OCI-LY1 (cell line): ENCODE measurements around the gene NR2F6.

Experiments
- H2AFZ ChIP-seq: fragments of 200-600 bp; sonication (generic), shearing (Covaris generic); 2 replicates; pipeline ENCODE4 v1.6.0; 2014; ENCODE audit warnings: antibody characterized with exemption, mild to moderate bottlenecking, low read length
- H3F3A ChIP-seq: fragments of 200-600 bp; sonication (generic), shearing (Covaris generic); 2 replicates; pipeline ENCODE4 v1.6.0; 2014; ENCODE audit warnings: mild to moderate bottlenecking, antibody characterized with exemption, low read length, moderate library complexity; ENCODE audit not compliant: insufficient read depth
- H3K27ac ChIP-seq: fragments of 200-600 bp; sonication (generic); 2 replicates; pipeline ENCODE4 v1.5.1; 2014; ENCODE audit warnings: low read length, mixed run types, mild to moderate bottlenecking, low read depth; ENCODE audit not compliant: poor library complexity, severe bottlenecking
- H3K27me3 ChIP-seq: fragments of 200-600 bp; sonication (generic); 2 replicates; pipeline ENCODE4 v1.6.0; 2014; ENCODE audit warnings: antibody characterized with exemption, mild to moderate bottlenecking, low read length, moderate library complexity; ENCODE audit not compliant: insufficient read depth
- H3K36me3 ChIP-seq: fragments of 200-600 bp; sonication (generic); 2 replicates; pipeline ENCODE4 v1.6.1; 2014; ENCODE audit warnings: mild to moderate bottlenecking, antibody characterized with exemption, low read length, moderate library complexity, mixed read lengths; ENCODE audit not compliant: insufficient read depth
- H3K4me1 ChIP-seq: fragments of 200-600 bp; sonication (generic); 2 replicates; pipeline ENCODE4 v1.5.1; 2014; ENCODE audit warnings: mild to moderate bottlenecking, low read length, moderate library complexity; ENCODE audit not compliant: insufficient read depth, severe bottlenecking
- H3K4me2 ChIP-seq: fragments of 200-600 bp; sonication (generic), shearing (Covaris generic); 2 replicates; pipeline ENCODE4 v1.6.1; 2014; ENCODE audit warnings: low read length
- H3K4me3 ChIP-seq: fragments of 200-600 bp; sonication (generic); 2 replicates; pipeline ENCODE4 v1.5.1; 2014; ENCODE audit warnings: low read length, low read depth, mild to moderate bottlenecking, mixed read lengths; ENCODE audit not compliant: poor library complexity, severe bottlenecking
- H3K79me2 ChIP-seq: fragments of 200-600 bp; shearing (Covaris generic); 2 replicates; pipeline ENCODE4 v1.6.1; 2016; ENCODE audit warnings: mixed run types, low read length, mixed read lengths; ENCODE audit not compliant: insufficient read depth
- H3K9ac ChIP-seq: fragments of 200-600 bp; sonication (generic), shearing (Covaris generic); 2 replicates; pipeline ENCODE4 v1.6.1; 2014; ENCODE audit warnings: mild to moderate bottlenecking, low read length, mixed read lengths
- H3K9me2 ChIP-seq: fragments of 200-600 bp; sonication (generic), shearing (Covaris generic); 2 replicates; pipeline ENCODE4 v1.6.1; 2014; ENCODE audit warnings: low read depth, mild to moderate bottlenecking, low read length, mixed read lengths
- H3K9me3 ChIP-seq: fragments of 200-600 bp; shearing (Covaris generic); 2 replicates; pipeline ENCODE4 v1.6.1; 2014; ENCODE audit warnings: low read length, mixed read lengths
- H4K20me1 ChIP-seq: fragments of 200-600 bp; sonication (generic), shearing (Covaris generic); 2 replicates; pipeline ENCODE4 v1.6.0; 2016; ENCODE audit warnings: mild to moderate bottlenecking, low read length; ENCODE audit not compliant: insufficient read depth
- EZH2 ChIP-seq: fragments of 200-600 bp; sonication (generic), shearing (Covaris generic); IDR thresholded peaks from 2 replicates; pipeline ENCODE4 v1.8.0; 2017; ENCODE audit warnings: borderline replicate concordance, mixed run types, mild to moderate bottlenecking, antibody characterized with exemption, low read length, moderate library complexity, mixed read lengths
- TF ChIP-seq, protein P1 (sequence below): fragments of 200-600 bp; sonication (generic), shearing (Covaris generic); IDR thresholded peaks from 2 replicates; pipeline ENCODE4 v1.5.1; 2017; ENCODE audit warnings: mild to moderate bottlenecking, antibody characterized with exemption, low read length, moderate library complexity, mixed read lengths

Gene NR2F6

DNA sequence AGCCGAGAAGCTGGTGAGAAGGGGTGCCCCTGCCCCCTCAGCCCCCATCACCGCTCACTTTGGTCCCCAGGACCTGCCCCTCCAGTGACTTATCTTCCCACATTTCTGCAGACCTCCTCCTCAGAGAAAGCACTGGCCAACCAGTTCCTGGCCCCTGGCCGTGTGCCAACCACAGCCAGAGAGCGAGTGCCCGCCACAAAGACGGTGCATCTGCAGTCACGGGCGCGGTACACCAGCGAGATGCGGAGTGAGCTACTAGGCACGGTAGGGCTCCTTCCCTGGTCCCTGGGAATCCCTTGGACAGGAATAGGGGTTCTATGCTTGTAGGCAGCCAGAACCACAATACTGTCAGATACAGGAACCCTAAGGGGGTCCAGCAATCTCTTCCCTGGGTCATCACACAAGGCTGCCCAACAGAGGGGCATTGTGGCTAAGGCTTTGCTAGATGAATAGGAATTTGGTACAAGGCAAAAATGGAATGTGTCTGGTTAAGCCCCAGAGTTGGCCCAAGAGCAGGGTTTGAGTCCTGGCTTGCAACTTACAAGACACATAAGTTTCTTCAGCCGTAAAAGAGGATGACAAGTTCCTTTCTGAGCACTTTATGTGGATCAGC is 29.6 kb downstream of the NR2F6 start:
- peak overlapping the region; percentile 84 for H3K27ac ChIP-seq
- H3K4me3 ChIP-seq, result peak overlapping the region; percentile 75
- H4K20me1 ChIP-seq, result no peaks in the 10 kb centered on the region
- TF ChIP-seq EZH2, result no peak
- TF ChIP-seq, protein P1, sequence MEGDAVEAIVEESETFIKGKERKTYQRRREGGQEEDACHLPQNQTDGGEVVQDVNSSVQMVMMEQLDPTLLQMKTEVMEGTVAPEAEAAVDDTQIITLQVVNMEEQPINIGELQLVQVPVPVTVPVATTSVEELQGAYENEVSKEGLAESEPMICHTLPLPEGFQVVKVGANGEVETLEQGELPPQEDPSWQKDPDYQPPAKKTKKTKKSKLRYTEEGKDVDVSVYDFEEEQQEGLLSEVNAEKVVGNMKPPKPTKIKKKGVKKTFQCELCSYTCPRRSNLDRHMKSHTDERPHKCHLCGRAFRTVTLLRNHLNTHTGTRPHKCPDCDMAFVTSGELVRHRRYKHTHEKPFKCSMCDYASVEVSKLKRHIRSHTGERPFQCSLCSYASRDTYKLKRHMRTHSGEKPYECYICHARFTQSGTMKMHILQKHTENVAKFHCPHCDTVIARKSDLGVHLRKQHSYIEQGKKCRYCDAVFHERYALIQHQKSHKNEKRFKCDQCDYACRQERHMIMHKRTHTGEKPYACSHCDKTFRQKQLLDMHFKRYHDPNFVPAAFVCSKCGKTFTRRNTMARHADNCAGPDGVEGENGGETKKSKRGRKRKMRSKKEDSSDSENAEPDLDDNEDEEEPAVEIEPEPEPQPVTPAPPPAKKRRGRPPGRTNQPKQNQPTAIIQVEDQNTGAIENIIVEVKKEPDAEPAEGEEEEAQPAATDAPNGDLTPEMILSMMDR, result no peak
- no peak overlapping the region; the same call in 1 of the 2 replicates for H3K9ac ChIP-seq
- no peaks in the 10 kb centered on the region for H3K79me2 ChIP-seq
- H3K9me3 ChIP-seq, result no peaks in the 10 kb centered on the region
- peak overlapping the region; percentile 93 for H3K4me2 ChIP-seq
- H3K27me3 ChIP-seq, result no peaks in the 10 kb centered on the region
- H3K9me2 ChIP-seq, result no peaks in the 10 kb centered on the region
- H2AFZ ChIP-seq, result no peak overlapping the region
- H3K4me1 ChIP-seq, result peaks cover 14% of the 10 kb centered on the region
- no peaks in the 10 kb centered on the region for H3F3A ChIP-seq
- peaks cover 37% of the 10 kb centered on the region for H3K36me3 ChIP-seq

DNA sequence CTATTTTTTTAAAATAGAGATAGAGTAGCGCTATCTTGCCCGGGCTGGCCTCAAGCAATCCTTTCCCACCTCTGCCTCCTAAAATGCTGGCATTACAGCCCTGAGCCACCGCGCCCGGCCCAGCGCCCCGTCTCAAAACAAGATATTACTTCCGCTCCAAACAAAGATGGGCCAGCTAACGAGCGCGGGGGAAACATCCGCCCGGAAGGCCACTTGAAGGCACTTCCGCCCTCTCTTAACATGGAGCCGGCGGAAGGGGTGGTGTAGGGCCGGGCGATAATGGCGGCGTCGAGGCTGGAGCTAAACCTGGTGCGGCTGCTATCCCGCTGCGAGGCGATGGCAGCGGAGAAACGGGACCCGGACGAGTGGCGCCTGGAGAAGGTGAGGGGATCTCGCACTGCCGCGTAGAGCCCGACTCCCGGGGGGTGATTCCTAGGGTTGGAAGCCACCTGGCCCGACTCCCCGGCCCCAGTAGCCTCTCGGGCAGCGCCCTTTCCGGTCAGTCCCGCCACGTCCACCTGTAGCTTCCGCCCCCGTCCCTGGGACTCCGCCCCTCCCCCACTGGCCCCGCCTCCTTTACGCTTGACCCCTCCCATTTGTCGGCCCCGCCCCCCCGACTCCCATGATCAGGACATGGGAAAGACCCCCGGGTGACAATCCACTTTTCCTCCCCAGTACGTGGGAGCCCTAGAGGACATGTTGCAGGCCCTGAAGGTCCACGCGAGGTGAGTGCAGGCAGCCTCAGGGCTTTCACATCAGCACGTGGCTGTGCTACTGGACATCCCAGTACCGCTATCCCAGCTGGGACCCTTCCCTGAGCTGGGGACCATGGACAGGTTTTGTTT is 30.4 kb downstream of the NR2F6 start, which contains the start of gene USE1:
TSS of gene USE1 (plus strand) at position 231 of the 845 bp plus-strand sequence. CDS start at position 280, 49 bp downstream.
- H3F3A ChIP-seq, result no peaks in the 10 kb centered on the region
- H3K4me1 ChIP-seq, result peaks cover 22% of the 10 kb centered on the region
- peak within 1 kb of the TSS; percentile 93 for H3K4me2 ChIP-seq
- peak within 1 kb of the TSS; percentile 80 for H3K9ac ChIP-seq
- no peaks in the 10 kb centered on the region for H3K9me2 ChIP-seq
- H3K36me3 ChIP-seq, result peaks cover 45% of the 10 kb centered on the region
- H4K20me1 ChIP-seq, result no peaks in the 10 kb centered on the region
- no peaks in the 10 kb centered on the region for H3K27me3 ChIP-seq
- no peaks in the 10 kb centered on the region for H3K9me3 ChIP-seq
- H2AFZ ChIP-seq, result no peak within 1 kb of the TSS
- peak within 1 kb of the TSS; percentile 84 for H3K27ac ChIP-seq
- H3K79me2 ChIP-seq, result no peaks in the 10 kb centered on the region
- no peak for TF ChIP-seq EZH2
- TF ChIP-seq, protein P1, result no peak
- H3K4me3 ChIP-seq, result peak within 1 kb of the TSS; percentile 75

GRCh38 chr19:17214508-17215126 is 31.1 kb downstream of the NR2F6 start:
- H3K4me3 ChIP-seq, result peak overlapping the region; percentile 75
- peaks cover 24% of the 10 kb centered on the region for H3K4me1 ChIP-seq
- peaks cover 49% of the 10 kb centered on the region for H3K36me3 ChIP-seq
- H3K9ac ChIP-seq, result peak overlapping the region; percentile 80
- no peaks in the 10 kb centered on the region for H3F3A ChIP-seq
- H3K27me3 ChIP-seq, result no peaks in the 10 kb centered on the region
- H2AFZ ChIP-seq, result no peak overlapping the region
- no peaks in the 10 kb centered on the region for H3K9me2 ChIP-seq
- H3K9me3 ChIP-seq, result no peaks in the 10 kb centered on the region
- peak overlapping the region; percentile 93 for H3K4me2 ChIP-seq
- no peak for TF ChIP-seq EZH2
- TF ChIP-seq, protein P1, result no peak
- H4K20me1 ChIP-seq, result no peaks in the 10 kb centered on the region
- H3K27ac ChIP-seq, result peak overlapping the region; percentile 84
- H3K79me2 ChIP-seq, result no peaks in the 10 kb centered on the region
